Sigmoid colon (tissue), 7 donors: Measurements from ENCODE around the gene CLCNKA. TPM values are rescaled to one million over a fixed set of nuclear protein-coding genes. Genes with fewer than 3 reads are reported as not detected.
A peak's percentile ranks its signal among the peaks of the same experiment; 100 is the strongest.

Source experiments
- DNase-seq: peaks from one replicate; pipeline ENCODE4 v3.0.0-alpha.2; 2019
- H3K27ac ChIP-seq, 4 donors: fragments of 200-600 bp; sonication (generic); one replicate each; pipeline ENCODE4 v1.5.1; 2016 to 2019; ENCODE audit warnings: mild to moderate bottlenecking in 1 of 4
- H3K27me3 ChIP-seq, 3 donors: fragments of 200-600 bp; sonication (generic); one replicate each; pipeline ENCODE4 v1.5.1; 2019; ENCODE audit warnings: mild to moderate bottlenecking in 1 of 3
- H3K36me3 ChIP-seq, 4 donors: fragments of 200-600 bp; sonication (generic); one replicate each; pipeline ENCODE4 v1.5.1; 2016 to 2019
- H3K4me1 ChIP-seq, 4 donors: fragments of 200-600 bp; sonication (generic); one replicate each; pipeline ENCODE4 v1.5.1; 2017 to 2019
- H3K4me3 ChIP-seq, 4 donors: fragments of 200-600 bp; sonication (generic); one replicate each; pipeline ENCODE4 v1.5.1; 2017 to 2019; ENCODE audit warnings: mild to moderate bottlenecking in 2 of 4, moderate library complexity in 1 of 4
- H3K9me3 ChIP-seq, 4 donors: fragments of 200-600 bp in 3 of 4; sonication (generic) in 3 of 4; one replicate each; pipeline versions ENCODE4 v1.5.1 to v1.6.1; 2013 to 2019
- EP300 ChIP-seq, 4 donors: sonication (generic); formaldehyde crosslinking; IDR thresholded peaks; one replicate each; pipeline ENCODE4 v1.6.1; 2017; ENCODE audit warnings: antibody characterized with exemption in 4 of 4
- POLR2A ChIP-seq, 2 donors: fragments of 450-650 bp; IDR thresholded peaks; one replicate each; pipeline ENCODE4 v1.6.1; 2016; ENCODE audit warnings: antibody characterized with exemption in 2 of 2, mild to moderate bottlenecking in 2 of 2, moderate library complexity in 2 of 2
- POLR2AphosphoS5 ChIP-seq, 4 donors: sonication (generic); formaldehyde crosslinking; IDR thresholded peaks; one replicate each; pipeline ENCODE4 v1.6.1; 2017; ENCODE audit warnings: antibody characterized with exemption in 4 of 4
- WGBS, 2 donors: extraction: QIAGEN DNeasy Blood & Tissue Kit; methylation state at CpG; one replicate each; pipeline ENCODE4 v1.1.7; 2013; 5-methylcytosine and 5-hydroxymethylcytosine counted together
- intact Hi-C: fragments of 100-400 bp; cut with DNase I; formaldehyde crosslinking; loops from one replicate; pipeline ENCODE4 v1.15.1; 2023
- polyA plus RNA-seq, 3 donors: library from polyadenylated mRNA; stranded (reverse); fragments of 200-250 nt; gene quantifications; one replicate each; pipeline ENCODE4 v1.2.3, GENCODE V29; 2013
- total RNA-seq, 4 donors: library from RNA; depleted of rRNA; stranded (reverse); fragments of >200 nt; gene quantifications; one replicate each; pipeline ENCODE4 v1.1.0, GENCODE V29; 2016
- TF ChIP-seq, protein P1 (sequence below), 4 experiments: fragments of 450-650 bp in 3 of 4; fragments of 200-600 bp in 1 of 4; IDR thresholded peaks; one replicate each; pipeline ENCODE4 v1.5.1; 2016 to 2019; ENCODE audit warnings: antibody characterized with exemption in 4 of 4, mild to moderate bottlenecking in 3 of 4, moderate library complexity in 2 of 4
- donor health status: healthy with polysubstance abuse.
- donor health status: Bipolar disorder and iron deficiency.
- donor health status: healthy.

The CLCNKA gene
- 1 to 10 TPM in 1 of 4 donors, not detected in 3; 1.1 TPM for total RNA-seq
- polyA plus RNA-seq = under 1 TPM in 1 of 3 donors, not detected in 2; 0.13 TPM

DNA sequence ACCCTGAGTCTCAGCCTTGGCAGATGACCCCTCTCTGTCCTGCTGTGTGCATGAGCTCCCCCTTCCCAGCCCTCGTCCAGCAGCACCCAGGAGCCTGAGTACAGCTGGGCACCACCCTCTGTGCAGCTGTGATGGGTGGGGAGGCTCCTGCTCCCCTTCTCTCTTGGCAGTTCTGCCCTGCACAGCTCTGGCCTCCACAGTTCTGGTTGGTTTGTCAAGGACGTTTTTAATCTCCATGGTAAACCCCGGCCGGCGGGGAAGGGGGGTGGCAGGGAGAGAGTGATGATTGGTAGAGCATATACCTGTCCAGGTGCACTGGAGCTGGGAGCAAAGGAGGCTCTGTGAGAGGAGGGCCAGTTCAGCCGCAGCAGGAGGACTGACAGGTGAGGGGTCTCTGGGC lies at the start of gene CLCNKA:
TSS of gene CLCNKA (plus strand) at position 356 of the 400 bp plus-strand sequence. CDS start 584 bp downstream, outside the sequence.
- 20 to 53% methylated on average over 6 of the region's 6 CpGs for WGBS, 2 donors

DNA sequence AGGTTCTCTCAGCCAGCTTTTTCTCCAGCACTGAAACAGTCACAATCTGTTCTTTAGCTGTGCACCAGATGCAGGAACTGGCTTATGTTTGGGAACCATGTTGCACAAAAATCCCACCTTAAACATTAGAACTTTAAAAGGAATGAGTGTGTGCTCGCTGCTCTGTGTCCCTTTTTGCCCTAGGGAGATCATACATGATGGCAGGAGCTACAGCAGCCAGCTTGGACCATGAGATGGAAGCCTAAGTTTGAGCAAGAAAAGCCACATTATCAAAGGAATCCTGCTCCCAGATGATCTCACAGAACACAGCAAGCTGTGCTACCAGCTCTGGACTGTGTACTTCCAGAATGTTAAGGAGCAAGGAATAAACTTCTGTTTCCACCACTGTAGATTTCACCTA lies 49.4 kb upstream of the CLCNKA start:
- H3K4me3 ChIP-seq = no peak overlapping the region
- H3K36me3 ChIP-seq = peaks cover 0 to 38% (median 13%) of the 10 kb centered on the region in 4 donors
- peaks cover 0 to 30% (median 16%) of the 10 kb centered on the region in 4 donors for H3K4me1 ChIP-seq
- intact Hi-C loops = no loop called here
- no peaks in the 10 kb centered on the region for H3K27me3 ChIP-seq
- no peak for DNase-seq
- no peaks in the 10 kb centered on the region for H3K9me3 ChIP-seq
- no peak overlapping the region for H3K27ac ChIP-seq
- WGBS, 2 donors = 95 to 98% methylated on average over 1 of the region's 1 CpG
- TF ChIP-seq, protein P1, sequence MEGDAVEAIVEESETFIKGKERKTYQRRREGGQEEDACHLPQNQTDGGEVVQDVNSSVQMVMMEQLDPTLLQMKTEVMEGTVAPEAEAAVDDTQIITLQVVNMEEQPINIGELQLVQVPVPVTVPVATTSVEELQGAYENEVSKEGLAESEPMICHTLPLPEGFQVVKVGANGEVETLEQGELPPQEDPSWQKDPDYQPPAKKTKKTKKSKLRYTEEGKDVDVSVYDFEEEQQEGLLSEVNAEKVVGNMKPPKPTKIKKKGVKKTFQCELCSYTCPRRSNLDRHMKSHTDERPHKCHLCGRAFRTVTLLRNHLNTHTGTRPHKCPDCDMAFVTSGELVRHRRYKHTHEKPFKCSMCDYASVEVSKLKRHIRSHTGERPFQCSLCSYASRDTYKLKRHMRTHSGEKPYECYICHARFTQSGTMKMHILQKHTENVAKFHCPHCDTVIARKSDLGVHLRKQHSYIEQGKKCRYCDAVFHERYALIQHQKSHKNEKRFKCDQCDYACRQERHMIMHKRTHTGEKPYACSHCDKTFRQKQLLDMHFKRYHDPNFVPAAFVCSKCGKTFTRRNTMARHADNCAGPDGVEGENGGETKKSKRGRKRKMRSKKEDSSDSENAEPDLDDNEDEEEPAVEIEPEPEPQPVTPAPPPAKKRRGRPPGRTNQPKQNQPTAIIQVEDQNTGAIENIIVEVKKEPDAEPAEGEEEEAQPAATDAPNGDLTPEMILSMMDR (IDR thresholded peaks at IDR 0.05) = no peak
- TF ChIP-seq EP300 (IDR thresholded peaks at IDR 0.05) (no peak), POLR2A (IDR thresholded peaks at IDR 0.05) (no peak), POLR2AphosphoS5 (IDR thresholded peaks at IDR 0.05) (no peak)

More for the DNA sequence above, at the start of gene CLCNKA:
- H3K27me3 ChIP-seq = no peaks in the 10 kb centered on the region
- H3K9me3 ChIP-seq = no peaks in the 10 kb centered on the region
- no peak for DNase-seq
- TF ChIP-seq, protein P1 (IDR thresholded peaks at IDR 0.05) = no peak
- TF ChIP-seq EP300 (IDR thresholded peaks at IDR 0.05) = no peak
- no peak for TF ChIP-seq POLR2AphosphoS5 (IDR thresholded peaks at IDR 0.05)
- no peak for TF ChIP-seq POLR2A (IDR thresholded peaks at IDR 0.05)
- H3K4me3 ChIP-seq = no peak within 1 kb of the TSS
- peaks cover 3 to 55% (median 42%) of the 10 kb centered on the region in 4 donors for H3K4me1 ChIP-seq
- H3K27ac ChIP-seq = peak within 1 kb of the TSS; percentile 92 to 94 (median 94)
- intact Hi-C loops = no loop called here
- no peaks in the 10 kb centered on the region for H3K36me3 ChIP-seq

GRCh38 chr1:15973772-15974171 lies 48.1 kb upstream of the CLCNKA start:
- Histone ChIP-seq H3K27ac (no peak overlapping the region), H3K4me3 (no peak overlapping the region), H3K36me3 (peaks cover 0 to 32% (median 13%) of the 10 kb centered on the region in 4 donors), H3K4me1 (peaks cover 0 to 30% (median 16%) of the 10 kb centered on the region in 4 donors), H3K9me3 (no peaks in the 10 kb centered on the region), H3K27me3 (no peaks in the 10 kb centered on the region)
- intact Hi-C loops = no loop called here
- no peak for TF ChIP-seq POLR2A (IDR thresholded peaks at IDR 0.05)
- TF ChIP-seq, protein P1 (IDR thresholded peaks at IDR 0.05) = no peak
- TF ChIP-seq EP300 (IDR thresholded peaks at IDR 0.05) = no peak
- TF ChIP-seq POLR2AphosphoS5 (IDR thresholded peaks at IDR 0.05) = no peak
- DNase-seq = no peak
- 95 to 96% methylated on average over 4 of the region's 4 CpGs for WGBS, 2 donors

DNA sequence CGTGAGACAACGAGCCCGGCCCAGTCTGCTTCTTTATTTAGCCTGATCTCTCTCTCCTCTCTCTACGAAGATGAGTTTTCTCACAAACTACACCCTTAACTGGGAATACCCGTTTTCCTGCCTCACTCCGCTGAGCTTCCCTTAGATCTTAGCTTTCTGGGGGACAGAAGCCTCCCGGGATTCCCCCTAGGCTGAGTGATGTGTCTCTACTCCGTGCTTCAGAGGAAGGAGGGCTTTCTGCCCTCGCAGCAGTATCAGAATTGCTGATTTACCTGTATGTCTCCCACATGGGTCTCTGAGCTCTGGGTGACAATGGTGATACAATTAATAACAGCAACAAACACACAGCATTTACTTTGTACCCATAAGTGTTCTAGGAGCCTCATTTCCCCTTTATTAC lies 47.0 kb upstream of the CLCNKA start:
- Histone ChIP-seq H3K4me3 (peak overlapping the region in 3 of 4 donors; percentile 79 to 99 (median 90)), H3K36me3 (peaks cover 0 to 21% (median 11%) of the 10 kb centered on the region in 4 donors), H3K9me3 (no peaks in the 10 kb centered on the region), H3K27ac (peak overlapping the region in 2 of 4 donors; percentile 84 to 85), H3K27me3 (no peaks in the 10 kb centered on the region), H3K4me1 (peaks cover 0 to 30% (median 16%) of the 10 kb centered on the region in 4 donors)
- intact Hi-C loops = no loop called here
- 54 to 66% methylated on average over 9 of the region's 9 CpGs for WGBS, 2 donors
- TF ChIP-seq, protein P1 (IDR thresholded peaks at IDR 0.05) = no peak
- no peak for TF ChIP-seq EP300 (IDR thresholded peaks at IDR 0.05)
- TF ChIP-seq POLR2AphosphoS5 (IDR thresholded peaks at IDR 0.05) = no peak
- TF ChIP-seq POLR2A (IDR thresholded peaks at IDR 0.05) = no peak
- DNase-seq = no peak
